Heart left ventricle (tissue), 16 donors: ENCODE results near the gene PIP5K1B. TPM values are rescaled to one million over a fixed set of nuclear protein-coding genes. Genes with fewer than 3 reads are reported as not detected.

Experiments used
- ATAC-seq, 4 donors: fragments of 200-7000 bp; cut with Tn5 transposase; one replicate each; pipeline ENCODE4 v1.9.1; 2020 to 2022; ENCODE audit warnings: moderate library complexity in 4 of 4, mild to moderate bottlenecking in 3 of 4, moderate number of reproducible peaks in 1 of 4
- DNase-seq, 5 donors: peaks; one replicate each; pipeline ENCODE4 v3.0.0-alpha.2; 2020
- H3K27ac ChIP-seq, 12 donors: fragments of 200-600 bp; sonication (generic) in 4 of 12; one replicate each; pipeline versions ENCODE4 v1.5.0 to v1.8.0; 2016 to 2022; ENCODE audit warnings: mild to moderate bottlenecking in 2 of 12
- H3K27me3 ChIP-seq, 9 donors: fragments of 200-600 bp; sonication (generic) in 2 of 9; one replicate each; pipeline versions ENCODE4 v1.5.1 to v1.8.0; 2016 to 2022; ENCODE audit warnings: mild to moderate bottlenecking in 3 of 9
- H3K36me3 ChIP-seq, 9 donors: fragments of 200-600 bp; sonication (generic) in 2 of 9; one replicate each; pipeline versions ENCODE4 v1.5.0 to v1.8.0; 2018 to 2022; ENCODE audit warnings: mild to moderate bottlenecking in 2 of 9
- H3K4me1 ChIP-seq, 12 donors: fragments of 200-600 bp; sonication (generic) in 4 of 12; one replicate each; pipeline versions ENCODE4 v1.5.0 to v1.8.0; 2016 to 2022; ENCODE audit warnings: mild to moderate bottlenecking in 3 of 12
- H3K4me3 ChIP-seq, 12 donors: fragments of 200-600 bp; sonication (generic) in 4 of 12; one replicate each; pipeline versions ENCODE4 v1.5.0 to v1.8.0; 2017 to 2022; ENCODE audit warnings: mild to moderate bottlenecking in 9 of 12, moderate library complexity in 4 of 12
- H3K9me3 ChIP-seq, 12 donors: fragments of 200-600 bp; sonication (generic) in 4 of 12; one replicate each; pipeline versions ENCODE4 v1.5.0 to v1.8.0; 2016 to 2022; ENCODE audit warnings: mild to moderate bottlenecking in 1 of 12
- POLR2A ChIP-seq, 2 donors: fragments of 450-650 bp; IDR thresholded peaks; one replicate each; pipeline ENCODE4 v1.6.1; 2017; ENCODE audit warnings: antibody characterized with exemption in 2 of 2, mild to moderate bottlenecking in 2 of 2, moderate library complexity in 2 of 2
- WGBS, 4 donors: extraction: QIAGEN DNeasy Blood & Tissue Kit in 2 of 4; methylation state at CpG; one replicate each; pipeline versions ENCODE4 v1.1.5 to v1.1.7; 2013 to 2018; 5-methylcytosine and 5-hydroxymethylcytosine counted together
- intact Hi-C, 10 donors: fragments of 100-400 bp; cut with DNase I; formaldehyde crosslinking; loops; one replicate each; pipeline versions ENCODE4 v1.11.1 to v1.14.2; 2022
- polyA plus RNA-seq, 2 donors: library from polyadenylated mRNA; stranded (reverse); fragments of 200-250 nt; gene quantifications; one replicate each; pipeline ENCODE4 v1.2.3, GENCODE V29; 2013
- total RNA-seq, 9 donors: library from RNA; depleted of rRNA in 2 of 9; stranded (reverse); fragments of >200 nt in 2 of 9; fragmentation: NEBNext Ultra II Directional in 3 of 9; extraction: Animal tissue kit (Norgen Biotek cat#: 25700) in 3 of 9; gene quantifications; one replicate each; pipeline versions ENCODE4 v1.1.0 to v1.2.4, GENCODE V29; 2016 to 2023
- TF ChIP-seq, protein P1 (sequence below), 12 donors: fragments of 200-600 bp; sonication (generic) in 4 of 12; IDR thresholded peaks; one replicate each; pipeline versions ENCODE4 v1.5.0 to v1.8.0; 2018 to 2022; ENCODE audit warnings: antibody characterized with exemption in 12 of 12, mild to moderate bottlenecking in 5 of 12
- donor health status: ischemic (EF 13 %, LVEDD 7.1; RV severe dilation, severe dysfunction).
- donor health status: healthy with polysubstance abuse.
- donor health status: DM: no; HTN: yes; CAD: no.
- donor health status: DM: no; HTN: no; CAD: no.
- donor health status: ischemic (EF 25% LVEDD 6.9; RV normal size, moderate dysfunction).
- donor health status: ischemic (EF 25% LVEDD 5.7; RV mildly dilated, moderate dysfunction).
- donor health status: healthy.
- donor health status: DM: yes; HTN: yes; CAD: no.
- donor health status: ischemic (EF 35%, LVEDD 5.7; RV mildly dilated, moderate dysfunction).
- donor health status: nonischemic (EF 11% LVEDD 7.7; RV severe dilation, severe dysfunction).
- donor health status: DM: yes; HTN: yes; CAD: no.
- donor health status: PGD.
- donor health status: ischemic (EF 29% LVEDD 5.4; RV normal size, mild dysfunction).
- donor health status: nonischemic (EF 23%, LVEDD 6.1; RV moderate dilation, normal function).

Gene PIP5K1B
- total and polyA plus RNA-seq, 11 donors: 8.6 to 68.0 (median 47.5) TPM

DNA sequence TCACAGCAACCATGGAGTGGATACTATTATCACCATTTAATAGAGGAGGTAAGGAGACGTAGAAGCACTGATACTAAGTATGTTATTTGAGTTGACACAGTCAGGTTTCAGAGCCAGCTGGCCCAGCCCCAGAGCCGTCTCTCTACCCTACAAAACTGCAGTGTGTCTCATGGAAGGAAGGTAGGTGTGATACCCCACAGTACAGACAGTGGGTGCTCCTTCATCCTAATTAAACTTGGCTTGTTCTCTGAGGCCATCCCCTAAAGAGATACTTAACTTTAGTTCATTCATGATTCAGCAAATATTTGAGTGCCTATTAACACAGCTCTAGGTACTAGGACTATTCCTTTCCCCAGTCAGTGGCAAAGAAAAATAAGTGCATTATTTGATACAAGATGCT lies 22.6 kb downstream of the PIP5K1B start:
- 39 to 45% (median 43%) methylated on average over 2 of the region's 2 CpGs for WGBS, 4 donors
- intact Hi-C loops: no loop called here
- H3K4me1 ChIP-seq: peaks cover 0 to 37% (median 4%) of the 10 kb centered on the region in 12 donors
- no peaks in the 10 kb centered on the region for H3K27me3 ChIP-seq
- peak in 3 of 4 donors; percentile 51 to 83 (median 70) for ATAC-seq
- no peak overlapping the region for H3K4me3 ChIP-seq
- DNase-seq: peak in 1 of 5 donors; percentile 38
- TF ChIP-seq POLR2A (IDR thresholded peaks at IDR 0.05): no peak
- TF ChIP-seq, protein P1, sequence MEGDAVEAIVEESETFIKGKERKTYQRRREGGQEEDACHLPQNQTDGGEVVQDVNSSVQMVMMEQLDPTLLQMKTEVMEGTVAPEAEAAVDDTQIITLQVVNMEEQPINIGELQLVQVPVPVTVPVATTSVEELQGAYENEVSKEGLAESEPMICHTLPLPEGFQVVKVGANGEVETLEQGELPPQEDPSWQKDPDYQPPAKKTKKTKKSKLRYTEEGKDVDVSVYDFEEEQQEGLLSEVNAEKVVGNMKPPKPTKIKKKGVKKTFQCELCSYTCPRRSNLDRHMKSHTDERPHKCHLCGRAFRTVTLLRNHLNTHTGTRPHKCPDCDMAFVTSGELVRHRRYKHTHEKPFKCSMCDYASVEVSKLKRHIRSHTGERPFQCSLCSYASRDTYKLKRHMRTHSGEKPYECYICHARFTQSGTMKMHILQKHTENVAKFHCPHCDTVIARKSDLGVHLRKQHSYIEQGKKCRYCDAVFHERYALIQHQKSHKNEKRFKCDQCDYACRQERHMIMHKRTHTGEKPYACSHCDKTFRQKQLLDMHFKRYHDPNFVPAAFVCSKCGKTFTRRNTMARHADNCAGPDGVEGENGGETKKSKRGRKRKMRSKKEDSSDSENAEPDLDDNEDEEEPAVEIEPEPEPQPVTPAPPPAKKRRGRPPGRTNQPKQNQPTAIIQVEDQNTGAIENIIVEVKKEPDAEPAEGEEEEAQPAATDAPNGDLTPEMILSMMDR (IDR thresholded peaks at IDR 0.05): no peak
- H3K36me3 ChIP-seq: no peaks in the 10 kb centered on the region
- no peak overlapping the region for H3K27ac ChIP-seq
- H3K9me3 ChIP-seq: peaks cover 0 to 13% (median 0%) of the 10 kb centered on the region in 12 donors

GRCh38 chr9:68728731-68729130 lies 23.7 kb downstream of the PIP5K1B start:
- Histone ChIP-seq H3K9me3 (peaks cover 0 to 10% (median 0%) of the 10 kb centered on the region in 12 donors), H3K4me1 (peaks cover 0 to 37% (median 4%) of the 10 kb centered on the region in 12 donors), H3K36me3 (no peaks in the 10 kb centered on the region), H3K27ac (no peak overlapping the region), H3K4me3 (no peak overlapping the region), H3K27me3 (no peaks in the 10 kb centered on the region)
- no peak for TF ChIP-seq POLR2A (IDR thresholded peaks at IDR 0.05)
- TF ChIP-seq, protein P1 (IDR thresholded peaks at IDR 0.05): no peak
- ATAC-seq (no peak), DNase-seq (no peak)
- WGBS, 4 donors: 61 to 86% (median 66%) methylated on average over 1 of the region's 1 CpG
- intact Hi-C loops: no loop called here

GRCh38 chr9:68730570-68731235 lies 25.7 kb downstream of the PIP5K1B start:
- TF ChIP-seq, protein P1 (IDR thresholded peaks at IDR 0.05): no peak
- TF ChIP-seq POLR2A (IDR thresholded peaks at IDR 0.05): no peak
- DNase-seq (no peak), ATAC-seq (no peak)
- Histone ChIP-seq H3K9me3 (peaks cover 0 to 3% (median 0%) of the 10 kb centered on the region in 12 donors), H3K36me3 (no peaks in the 10 kb centered on the region), H3K27ac (no peak overlapping the region), H3K4me3 (no peak overlapping the region), H3K27me3 (no peaks in the 10 kb centered on the region), H3K4me1 (peaks cover 0 to 33% (median 5%) of the 10 kb centered on the region in 12 donors)
- intact Hi-C loops: no loop called here
- WGBS, 4 donors: 57 to 69% (median 62%) methylated on average over 2 of the region's 2 CpGs

- no peak for TF ChIP-seq POLR2A (IDR thresholded peaks at IDR 0.05)
- TF ChIP-seq, protein P1 (IDR thresholded peaks at IDR 0.05): no peak
- intact Hi-C loops: no loop called here
- H3K36me3 ChIP-seq: no peaks in the 10 kb centered on the region
- ATAC-seq: no peak
- DNase-seq: no peak
- H3K27me3 ChIP-seq: no peaks in the 10 kb centered on the region
- no peak overlapping the region for H3K27ac ChIP-seq
- H3K9me3 ChIP-seq: peaks cover 0 to 3% (median 0%) of the 10 kb centered on the region in 12 donors
- WGBS, 4 donors: 53 to 61% (median 60%) methylated on average over 5 of the region's 5 CpGs
- no peak overlapping the region for H3K4me3 ChIP-seq
- peaks cover 0 to 30% (median 5%) of the 10 kb centered on the region in 12 donors for H3K4me1 ChIP-seq
These were observed 26.8 kb downstream of the PIP5K1B start for GRCh38 chr9:68731857-68732256.
